MM.1S (cell line): ENCODE data around the gene SWSAP1.
"Not testable (repeated sequence)": the region's sequence is repeated elsewhere in the genome, so short reads cannot be mapped to it uniquely, and the experiment has no call there.

Experiments used
- DNase-seq: peaks from one replicate; pipeline ENCODE4 v3.0.0-alpha.2; 2015
- H2AFZ ChIP-seq: fragments of 300-600 bp; sonication (generic); 2 replicates; pipeline ENCODE4 v1.6.0; 2016; ENCODE audit warnings: antibody characterized with exemption, low read length
- H3F3A ChIP-seq: fragments of 300-600 bp; sonication (generic); 2 replicates; pipeline ENCODE4 v1.6.1; 2016; ENCODE audit warnings: mild to moderate bottlenecking, antibody characterized with exemption, low read length, moderate library complexity, mixed read lengths; ENCODE audit not compliant: insufficient read depth
- H3K27ac ChIP-seq: fragments of 300-600 bp; sonication (generic); 2 replicates; pipeline ENCODE4 v1.5.1; 2016; ENCODE audit warnings: mild to moderate bottlenecking, low read length
- H3K27me3 ChIP-seq: fragments of 300-600 bp; sonication (generic); replicated peaks from 2 replicates; pipeline ENCODE4 v1.6.0; 2016; ENCODE audit warnings: low read length; ENCODE audit not compliant: insufficient read depth
- H3K36me3 ChIP-seq: fragments of 300-600 bp; sonication (generic); replicated peaks from 2 replicates; pipeline ENCODE4 v1.6.1; 2016; ENCODE audit warnings: mild to moderate bottlenecking, low read length, mixed read lengths; ENCODE audit not compliant: insufficient read depth
- H3K4me1 ChIP-seq: fragments of 300-600 bp; sonication (generic); 2 replicates; pipeline ENCODE4 v1.6.1; 2016; ENCODE audit warnings: low read length, mixed read lengths
- H3K4me2 ChIP-seq: fragments of 300-600 bp; sonication (generic); 2 replicates; pipeline ENCODE4 v1.6.0; 2016; ENCODE audit warnings: low read depth, low read length
- H3K4me3 ChIP-seq: fragments of 300-600 bp; sonication (generic); 2 replicates; pipeline ENCODE4 v1.5.1; 2016; ENCODE audit warnings: low read length, mixed read lengths
- H3K79me2 ChIP-seq: fragments of 300-600 bp; sonication (generic); 2 replicates; pipeline ENCODE4 v1.6.1; 2016; ENCODE audit warnings: mixed run types, low read length, mixed read lengths
- H3K9ac ChIP-seq: fragments of 300-600 bp; sonication (generic); 2 replicates; pipeline ENCODE4 v1.6.1; 2016; ENCODE audit warnings: low read length, mixed read lengths
- H3K9me2 ChIP-seq: fragments of 300-600 bp; sonication (generic); replicated peaks from 2 replicates; pipeline ENCODE4 v1.6.1; 2016; ENCODE audit warnings: mild to moderate bottlenecking, low read length, mixed read lengths; ENCODE audit not compliant: insufficient read depth
- H3K9me3 ChIP-seq: fragments of 300-600 bp; sonication (generic); replicated peaks from 2 replicates; pipeline ENCODE4 v1.6.1; 2016; ENCODE audit warnings: mild to moderate bottlenecking, low read length, mixed read lengths; ENCODE audit not compliant: insufficient read depth
- H4K20me1 ChIP-seq: fragments of 300-600 bp; sonication (generic); 2 replicates; pipeline ENCODE4 v1.6.1; 2016; ENCODE audit warnings: mild to moderate bottlenecking, low read length, moderate library complexity, mixed read lengths; ENCODE audit not compliant: insufficient read depth
- EZH2 ChIP-seq: fragments of 300-600 bp; sonication (generic); optimal IDR thresholded peaks from 2 replicates; pipeline ENCODE3; 2017; ENCODE audit warnings: low read depth, mild to moderate bottlenecking, antibody characterized with exemption, low read length, mixed read lengths
- EZH2phosphoT487 ChIP-seq: fragments of 300-600 bp; sonication (generic); IDR thresholded peaks from 2 replicates; pipeline ENCODE4 v1.6.1; 2018; ENCODE audit warnings: antibody characterized with exemption, low read length
- TF ChIP-seq, protein P1 (sequence below): fragments of 300-600 bp; sonication (generic); IDR thresholded peaks from 2 replicates; pipeline ENCODE4 v1.5.1; 2016; ENCODE audit warnings: antibody characterized with exemption, low read length, mixed read lengths

The SWSAP1 gene

DNA sequence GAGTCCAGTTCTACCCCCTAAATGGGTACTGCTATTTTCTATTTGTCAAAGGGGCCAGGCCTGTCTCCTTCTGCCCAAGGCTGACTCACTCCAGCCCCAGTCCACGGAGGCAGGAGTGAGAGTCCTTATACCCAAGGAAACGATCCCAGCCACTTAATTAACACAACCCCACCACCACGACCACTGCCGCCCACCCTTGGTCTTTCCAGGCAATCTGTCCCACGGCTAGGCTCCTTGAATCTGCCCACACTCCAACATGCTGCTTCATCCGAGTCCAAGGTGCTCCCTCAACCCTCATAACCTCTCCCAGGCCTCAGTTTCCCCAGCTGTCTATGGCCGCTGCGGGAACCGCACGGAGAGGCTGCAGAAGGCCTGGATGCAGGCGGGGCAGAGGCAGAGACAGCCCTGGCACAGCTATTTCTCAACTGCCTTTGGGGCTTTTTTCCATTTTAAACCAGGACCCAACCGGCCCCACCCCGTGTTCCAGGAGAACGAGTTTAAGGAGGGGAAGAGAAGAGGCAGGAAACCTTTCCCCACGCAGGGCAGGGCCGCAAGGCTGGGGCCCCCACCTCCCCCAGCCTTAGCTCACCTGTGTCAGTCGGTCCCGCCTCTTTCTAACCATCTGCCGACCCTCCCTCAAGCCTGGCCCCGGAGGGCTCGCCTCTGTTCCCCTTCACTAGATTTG lies 35.8 kb upstream of the SWSAP1 start:
- peak overlapping the region; percentile 80 for H3K4me3 ChIP-seq
- no peaks in the 10 kb centered on the region for H3K9me2 ChIP-seq
- TF ChIP-seq EZH2 (no peak), EZH2phosphoT487 (no peak)
- TF ChIP-seq, protein P1, sequence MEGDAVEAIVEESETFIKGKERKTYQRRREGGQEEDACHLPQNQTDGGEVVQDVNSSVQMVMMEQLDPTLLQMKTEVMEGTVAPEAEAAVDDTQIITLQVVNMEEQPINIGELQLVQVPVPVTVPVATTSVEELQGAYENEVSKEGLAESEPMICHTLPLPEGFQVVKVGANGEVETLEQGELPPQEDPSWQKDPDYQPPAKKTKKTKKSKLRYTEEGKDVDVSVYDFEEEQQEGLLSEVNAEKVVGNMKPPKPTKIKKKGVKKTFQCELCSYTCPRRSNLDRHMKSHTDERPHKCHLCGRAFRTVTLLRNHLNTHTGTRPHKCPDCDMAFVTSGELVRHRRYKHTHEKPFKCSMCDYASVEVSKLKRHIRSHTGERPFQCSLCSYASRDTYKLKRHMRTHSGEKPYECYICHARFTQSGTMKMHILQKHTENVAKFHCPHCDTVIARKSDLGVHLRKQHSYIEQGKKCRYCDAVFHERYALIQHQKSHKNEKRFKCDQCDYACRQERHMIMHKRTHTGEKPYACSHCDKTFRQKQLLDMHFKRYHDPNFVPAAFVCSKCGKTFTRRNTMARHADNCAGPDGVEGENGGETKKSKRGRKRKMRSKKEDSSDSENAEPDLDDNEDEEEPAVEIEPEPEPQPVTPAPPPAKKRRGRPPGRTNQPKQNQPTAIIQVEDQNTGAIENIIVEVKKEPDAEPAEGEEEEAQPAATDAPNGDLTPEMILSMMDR = no peak
- DNase-seq = no peak
- H3F3A ChIP-seq = no peaks in the 10 kb centered on the region
- H3K9ac ChIP-seq = peak overlapping the region; percentile 66; the same call in 1 of the 2 replicates
- peaks cover 5% of the 10 kb centered on the region; the same call in 1 of the 2 replicates for H3K4me1 ChIP-seq
- peak overlapping the region; percentile 93 for H2AFZ ChIP-seq
- no peaks in the 10 kb centered on the region for H4K20me1 ChIP-seq
- H3K79me2 ChIP-seq = no peaks in the 10 kb centered on the region
- H3K9me3 ChIP-seq = no peaks in the 10 kb centered on the region
- H3K4me2 ChIP-seq = peak overlapping the region; percentile 87
- no peak overlapping the region for H3K27ac ChIP-seq
- H3K36me3 ChIP-seq = no peaks in the 10 kb centered on the region
- no peaks in the 10 kb centered on the region for H3K27me3 ChIP-seq

GRCh38 chr19:11339254-11340098 lies 35.0 kb upstream of the SWSAP1 start, which contains the start of gene RAB3D:
Gene RAB3D (minus strand): TSS chr19:11339657. CDS start chr19:11337399, 2,258 bp downstream.
- Histone ChIP-seq H3K9me3 (no peaks in the 10 kb centered on the region), H4K20me1 (no peaks in the 10 kb centered on the region), H3K9ac (peak within 1 kb of the TSS; percentile 66; the same call in 1 of the 2 replicates), H3F3A (no peaks in the 10 kb centered on the region), H3K4me3 (peak within 1 kb of the TSS; percentile 80), H3K4me1 (peaks cover 5% of the 10 kb centered on the region; the same call in 1 of the 2 replicates), H3K79me2 (no peaks in the 10 kb centered on the region), H2AFZ (peak within 1 kb of the TSS; percentile 93), H3K27me3 (no peaks in the 10 kb centered on the region), H3K27ac (no peak within 1 kb of the TSS), H3K36me3 (no peaks in the 10 kb centered on the region), H3K9me2 (no peaks in the 10 kb centered on the region), H3K4me2 (peak within 1 kb of the TSS; percentile 87)
- DNase-seq = peak; percentile 87
- TF ChIP-seq EZH2phosphoT487 = no peak
- TF ChIP-seq, protein P1 = no peak
- TF ChIP-seq EZH2 = no peak

- H3K4me3 ChIP-seq = peak overlapping the region; percentile 80
Observed at GRCh38 chr19:11340099-11340467, 34.4 kb upstream of the SWSAP1 start.

More at GRCh38 chr19:11340099-11340467, 34.4 kb upstream of the SWSAP1 start:
- Histone ChIP-seq H3K4me2 (peak overlapping the region; percentile 87; the same call in 1 of the 2 replicates), H2AFZ (peak overlapping the region; percentile 93), H3K9ac (peak overlapping the region; percentile 66; the same call in 1 of the 2 replicates)
- H3K79me2 ChIP-seq, H3K36me3 ChIP-seq, DNase-seq, H3K4me1 ChIP-seq, H3K27me3 ChIP-seq, H3K9me2 ChIP-seq, H3K9me3 ChIP-seq, H4K20me1 ChIP-seq, H3K27ac ChIP-seq, H3F3A ChIP-seq: not testable (repeated sequence)
